ENCODE data around the gene HIPK4.

Gene HIPK4

DNA sequence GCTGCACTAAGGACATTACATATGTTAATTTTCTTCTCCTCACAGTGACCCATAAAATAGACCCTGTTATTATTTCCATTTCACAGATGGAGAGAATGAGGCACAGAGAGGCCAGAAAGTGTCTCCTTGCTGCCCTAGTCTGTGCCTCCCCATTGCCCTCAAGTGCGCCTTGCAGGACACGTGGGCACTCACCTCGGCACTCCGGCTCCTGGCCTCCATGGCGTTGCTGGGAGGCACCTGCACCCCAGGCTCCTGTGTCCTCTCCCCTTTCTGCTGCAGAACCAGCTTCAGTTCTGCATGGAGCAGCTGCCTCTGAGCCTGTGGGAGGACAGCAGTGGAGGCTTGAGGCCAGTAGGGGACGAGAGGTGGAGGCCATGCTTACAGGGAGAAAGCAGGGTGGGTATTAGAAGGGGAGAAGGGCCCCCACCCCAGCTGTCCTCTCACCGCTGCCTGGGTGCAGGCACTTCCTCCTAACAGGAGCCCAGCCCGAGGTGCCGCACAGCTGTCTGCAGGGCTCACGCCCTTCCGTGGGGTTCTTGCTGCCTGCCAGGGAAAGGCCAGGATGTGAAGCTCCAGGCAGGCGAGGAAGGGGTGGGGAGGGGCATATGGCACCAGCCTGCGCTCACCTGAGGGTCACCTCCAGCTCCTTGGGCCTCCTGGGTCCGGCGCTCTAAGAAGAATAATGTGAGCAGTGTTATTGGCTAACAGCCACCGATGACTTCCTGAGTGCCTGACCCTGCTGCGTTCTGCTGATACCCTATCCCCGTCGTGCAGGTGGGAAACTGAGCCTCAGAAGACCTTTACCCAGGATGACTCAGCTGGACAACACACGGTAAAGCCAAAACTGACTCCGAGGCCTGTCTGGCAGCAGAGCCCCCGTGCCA lies 18.0 kb upstream of the HIPK4 start:
- no peak for TF ChIP-seq CTCF (IDR thresholded peaks at IDR 0.05; ENCODE audit: borderline replicate concordance, insufficient read depth, low read depth, low read length)
- H3K4me3 ChIP-seq (ENCODE audit: low read depth, low read length): no peak overlapping the region

DNA sequence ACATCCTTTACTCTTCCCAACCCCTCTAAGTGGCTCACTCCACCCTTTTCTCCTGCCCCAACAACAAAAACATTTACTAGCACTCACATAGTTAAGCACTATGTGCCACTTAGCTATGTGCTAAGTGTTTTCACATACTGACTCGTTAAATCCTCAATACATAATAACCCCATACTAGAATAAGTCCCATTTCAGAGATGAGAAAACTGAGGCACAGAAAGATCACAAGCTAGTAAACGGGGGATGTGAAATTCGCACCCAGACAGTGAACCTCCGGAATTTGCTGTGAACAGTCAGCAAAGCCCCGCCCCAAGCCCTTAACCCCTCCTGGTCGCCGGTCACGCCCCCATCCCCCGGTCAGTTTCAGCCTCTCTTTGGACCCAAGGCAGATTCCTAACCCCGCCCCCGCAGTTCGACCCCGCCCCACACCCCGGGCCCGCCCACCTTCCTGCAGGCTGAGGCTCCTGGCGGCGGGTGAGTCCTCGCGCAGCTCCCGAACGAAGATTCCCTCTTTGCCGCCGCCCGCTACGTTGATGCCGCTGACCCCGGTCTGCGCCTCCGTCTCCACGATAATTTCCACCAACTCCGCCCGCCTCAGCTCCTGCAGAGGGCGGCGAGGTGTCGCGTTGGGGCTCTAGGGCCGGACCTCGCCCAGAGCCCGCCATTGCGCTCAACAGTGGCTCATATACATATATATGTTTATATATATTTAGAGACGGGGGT lies 13.4 kb upstream of the HIPK4 start:
- TF ChIP-seq CTCF (IDR thresholded peaks at IDR 0.05; ENCODE audit: borderline replicate concordance, insufficient read depth, low read depth, low read length): no peak

DNA sequence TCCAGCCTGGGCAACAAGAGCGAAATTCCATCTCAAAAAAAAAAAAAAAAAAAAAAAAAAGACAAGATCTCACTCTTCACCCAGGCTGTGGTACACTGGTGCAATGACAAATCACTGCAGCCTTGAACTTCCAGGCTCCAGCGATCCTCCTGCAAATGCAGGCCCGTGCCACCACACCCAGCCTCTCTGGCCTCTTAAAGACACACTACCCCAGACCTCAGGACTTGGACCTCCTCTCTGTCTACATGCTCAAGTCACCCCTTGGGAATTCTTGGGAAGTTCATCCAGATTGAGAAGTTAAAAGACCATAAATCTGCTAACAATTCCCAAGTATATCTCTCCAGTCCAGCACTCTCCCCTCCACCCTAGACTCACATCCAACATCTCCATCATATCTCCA lies 10.6 kb upstream of the HIPK4 start:
- no peak for TF ChIP-seq CTCF (IDR thresholded peaks at IDR 0.05; ENCODE audit: borderline replicate concordance, insufficient read depth, low read depth, low read length)
- no peak overlapping the region for H3K4me3 ChIP-seq (ENCODE audit: low read depth, low read length)

More for the DNA sequence above, 13.4 kb upstream of the HIPK4 start:
- peak overlapping the region; percentile 51 for H3K4me3 ChIP-seq (ENCODE audit: low read depth, low read length)

DNA sequence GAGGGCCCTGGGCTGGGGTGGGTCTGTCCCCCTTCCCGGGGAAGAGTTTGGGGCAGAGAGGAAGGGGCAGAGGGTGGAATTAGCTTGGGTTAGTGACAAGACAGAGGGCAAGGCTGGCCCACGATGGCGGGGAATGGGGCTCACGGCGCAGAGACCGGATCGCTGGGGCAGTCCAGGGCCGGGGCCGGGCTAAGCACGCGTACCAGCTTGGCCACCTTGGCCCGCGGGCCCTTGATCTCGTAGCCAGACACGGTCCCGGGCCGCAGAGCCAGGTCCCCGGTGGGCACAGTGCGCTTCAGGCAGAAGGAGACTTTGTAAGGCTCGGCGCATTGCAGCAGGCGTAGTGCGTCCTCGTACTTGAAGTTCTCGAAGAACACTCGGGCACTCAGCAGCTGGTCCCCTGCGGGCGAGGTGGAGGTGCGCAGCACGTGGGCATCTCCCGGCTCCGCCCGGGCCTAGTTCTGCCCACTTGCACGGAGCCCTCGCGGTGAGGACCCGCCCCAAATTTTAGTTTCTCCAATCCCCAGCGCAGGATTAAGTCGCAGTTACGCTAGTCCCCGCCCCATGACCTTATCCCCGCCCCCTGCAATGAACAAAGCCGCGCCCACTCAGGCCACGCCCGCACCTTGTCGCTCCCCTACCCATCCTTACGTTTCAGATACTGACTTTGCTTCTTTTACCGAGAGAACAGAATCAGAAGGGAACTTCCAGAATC lies 8.6 kb upstream of the HIPK4 start:
- no peak for TF ChIP-seq CTCF (IDR thresholded peaks at IDR 0.05; ENCODE audit: borderline replicate concordance, insufficient read depth, low read depth, low read length)
- no peak overlapping the region for H3K4me3 ChIP-seq (ENCODE audit: low read depth, low read length)

GRCh38 chr19:40397568-40397906 lies 7.6 kb upstream of the HIPK4 start:
- no peak overlapping the region for H3K4me3 ChIP-seq (ENCODE audit: low read depth, low read length)
- no peak for TF ChIP-seq CTCF (IDR thresholded peaks at IDR 0.05; ENCODE audit: borderline replicate concordance, insufficient read depth, low read depth, low read length)

DNA sequence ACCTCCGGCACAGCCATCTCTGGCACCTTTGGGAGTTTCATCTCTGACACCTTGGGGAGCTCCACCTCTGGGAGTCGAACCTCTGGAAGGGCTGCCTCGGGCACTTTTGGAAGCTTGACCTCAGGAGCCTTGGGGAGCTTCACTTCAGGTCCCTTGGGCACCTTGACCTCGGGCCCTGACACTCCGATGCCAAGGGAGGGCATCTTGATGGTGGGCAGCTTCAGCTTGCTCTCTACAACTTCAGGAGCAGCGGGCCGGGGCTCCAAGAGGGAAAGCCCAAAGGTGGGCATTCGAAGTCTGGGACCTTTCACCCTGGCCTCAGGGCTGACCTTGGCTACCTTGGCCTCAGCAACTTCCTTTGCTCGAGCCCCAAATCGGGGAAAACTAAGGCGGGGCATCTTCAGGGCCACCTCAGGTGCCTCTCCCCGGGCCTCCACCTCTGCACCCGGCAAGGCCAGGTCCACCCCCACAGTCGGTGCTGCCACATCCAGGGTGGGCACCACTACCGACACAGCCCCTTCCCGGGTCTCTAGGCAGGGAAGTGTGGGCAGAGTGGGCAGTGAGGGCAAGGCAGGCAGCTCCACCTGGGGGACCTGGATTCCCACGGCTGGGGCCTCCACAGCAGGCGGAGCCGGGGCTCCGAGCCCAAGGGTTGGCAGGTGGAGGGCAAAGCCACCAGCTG lies 7.0 kb upstream of the HIPK4 start:
- no peak for TF ChIP-seq CTCF (IDR thresholded peaks at IDR 0.05; ENCODE audit: borderline replicate concordance, insufficient read depth, low read depth, low read length)

More for the DNA sequence above, 7.0 kb upstream of the HIPK4 start:
- H3K4me3 ChIP-seq (ENCODE audit: low read depth, low read length): no peak overlapping the region

Measured in GM12875 (cell line).